GM19395 (cell line): ENCODE measurements around the gene PLD4.
"Not testable (repeated sequence)": the region's sequence is repeated elsewhere in the genome, so short reads cannot be mapped to it uniquely, and the experiment has no call there.

Experiments used
- ATAC-seq: cut with Tn5 transposase; IDR thresholded peaks from one replicate; pipeline ENCODE4 v1.9.1; 2021; ENCODE audit warnings: mild to moderate bottlenecking, moderate library complexity; ENCODE audit not compliant: unreplicated experiment

PLD4 gene

GRCh38 chr14:104939666-104940410 lies 15.2 kb downstream of the PLD4 start:
- ATAC-seq: no peak

GRCh38 chr14:104940526-104941150 lies 16.0 kb downstream of the PLD4 start:
- no peak for ATAC-seq

GRCh38 chr14:104941508-104942365 lies 17.1 kb downstream of the PLD4 start:
- ATAC-seq: no peak

GRCh38 chr14:104942586-104942985 lies 17.9 kb downstream of the PLD4 start:
- no peak for ATAC-seq

- ATAC-seq: not testable (repeated sequence)
These were observed 18.7 kb downstream of the PLD4 start for GRCh38 chr14:104943216-104944015.

GRCh38 chr14:104944016-104944308 lies 19.3 kb downstream of the PLD4 start:
- ATAC-seq: not testable (repeated sequence)

GRCh38 chr14:104944436-104945205 lies 19.9 kb downstream of the PLD4 start:
- ATAC-seq: not testable (repeated sequence)

- ATAC-seq: not testable (repeated sequence)
These were observed 20.6 kb downstream of the PLD4 start for GRCh38 chr14:104945266-104945665.

GRCh38 chr14:104945986-104946965 lies 21.6 kb downstream of the PLD4 start:
- ATAC-seq: not testable (repeated sequence)

- ATAC-seq: not testable (repeated sequence)
These were observed 22.5 kb downstream of the PLD4 start for GRCh38 chr14:104947201-104947600.

GRCh38 chr14:104947881-104948735 lies 23.4 kb downstream of the PLD4 start:
- not testable (repeated sequence) for ATAC-seq

- ATAC-seq: no peak
These were observed 24.0 kb downstream of the PLD4 start for GRCh38 chr14:104948736-104949031.

GRCh38 chr14:104949406-104949955 lies 24.8 kb downstream of the PLD4 start:
- not testable (repeated sequence) for ATAC-seq

- no peak for ATAC-seq
These were observed 25.3 kb downstream of the PLD4 start for GRCh38 chr14:104950021-104950420.

- ATAC-seq: not testable (repeated sequence)
These were observed 26.0 kb downstream of the PLD4 start for GRCh38 chr14:104950701-104951100.

- not testable (repeated sequence) for ATAC-seq
These were observed 27.4 kb downstream of the PLD4 start for GRCh38 chr14:104951863-104952657.

GRCh38 chr14:104953097-104953496 lies 28.4 kb downstream of the PLD4 start:
- ATAC-seq: no peak
